H9 (cell line): ENCODE results near the gene ASTN1. TPM values are rescaled to one million over a fixed set of nuclear protein-coding genes. Genes with fewer than 3 reads are reported as not detected.

Experiments used
- DNase-seq: peaks from one replicate; pipeline ENCODE4 v3.0.0-alpha.2; 2017
- H2AFZ ChIP-seq: one replicate; pipeline ENCODE4 v1.6.1; 2013; ENCODE audit warnings: mild to moderate bottlenecking, low read length, control low read depth, moderate library complexity
- H2AK5ac ChIP-seq: 2 replicates; pipeline ENCODE4 v1.6.1; 2013; ENCODE audit warnings: low read length, control low read depth, mixed read lengths; ENCODE audit not compliant: insufficient read length
- H2BK120ac ChIP-seq: one replicate; pipeline ENCODE4 v1.6.1; 2013; ENCODE audit warnings: low read depth, mild to moderate bottlenecking, low read length, control low read depth, inconsistent platforms; ENCODE audit not compliant: poor library complexity, severe bottlenecking
- H2BK12ac ChIP-seq: 2 replicates; pipeline ENCODE4 v1.6.1; 2013; ENCODE audit warnings: low read length, control low read depth, mixed read lengths, low read depth; ENCODE audit not compliant: insufficient read length
- H2BK15ac ChIP-seq: 2 replicates; pipeline ENCODE4 v1.6.1; 2013; ENCODE audit warnings: low read depth, low read length, control low read depth
- H2BK20ac ChIP-seq: one replicate; pipeline ENCODE4 v1.6.1; 2013; ENCODE audit warnings: low read depth, mild to moderate bottlenecking, low read length, control low read depth, inconsistent platforms; ENCODE audit not compliant: poor library complexity, severe bottlenecking
- H2BK5ac ChIP-seq: 2 replicates; pipeline ENCODE4 v1.6.1; 2013; ENCODE audit warnings: low read length, control low read depth, mixed read lengths; ENCODE audit not compliant: insufficient read length
- H3K14ac ChIP-seq: 2 replicates; pipeline ENCODE4 v1.6.1; 2013; ENCODE audit warnings: low read length, control low read depth; ENCODE audit not compliant: insufficient read depth
- H3K18ac ChIP-seq: 2 replicates; pipeline ENCODE4 v1.6.1; 2013; ENCODE audit warnings: low read depth, mild to moderate bottlenecking, mixed read lengths, low read length, control low read depth; ENCODE audit not compliant: insufficient read length
- H3K23ac ChIP-seq: 2 replicates; pipeline ENCODE4 v1.6.1; 2013; ENCODE audit warnings: low read length, control low read depth, mixed read lengths, low read depth; ENCODE audit not compliant: insufficient read length
- H3K23me2 ChIP-seq: 2 replicates; pipeline ENCODE4 v1.6.1; 2013; ENCODE audit warnings: low read depth, mild to moderate bottlenecking, mixed read lengths, low read length, control low read depth; ENCODE audit not compliant: insufficient read length, poor library complexity, severe bottlenecking
- H3K27ac ChIP-seq: 2 replicates; pipeline ENCODE4 v1.5.1; 2013; ENCODE audit warnings: low read length, control low read depth, mixed read lengths, low read depth; ENCODE audit not compliant: insufficient read length
- H3K27me3 ChIP-seq: 2 replicates; pipeline ENCODE4 v1.6.1; 2013; ENCODE audit warnings: low read length, control low read depth, inconsistent platforms; ENCODE audit not compliant: insufficient read depth
- H3K4ac ChIP-seq: 2 replicates; pipeline ENCODE4 v1.6.1; 2013; ENCODE audit warnings: low read depth, mild to moderate bottlenecking, control low read depth, inconsistent platforms, low read length, moderate library complexity
- H3K4me1 ChIP-seq: 2 replicates; pipeline ENCODE4 v1.6.1; 2013; ENCODE audit warnings: low read length, control low read depth, inconsistent platforms; ENCODE audit not compliant: insufficient read depth
- H3K4me2 ChIP-seq: 2 replicates; pipeline ENCODE4 v1.6.1; 2013; ENCODE audit warnings: low read length, control low read depth, mixed read lengths; ENCODE audit not compliant: insufficient read length, insufficient read depth
- H3K56ac ChIP-seq: 2 replicates; pipeline ENCODE4 v1.6.1; 2013; ENCODE audit warnings: low read depth, mild to moderate bottlenecking, mixed read lengths, low read length, control low read depth; ENCODE audit not compliant: insufficient read length
- H3K79me1 ChIP-seq: 2 replicates; pipeline ENCODE4 v1.6.1; 2013; ENCODE audit warnings: low read depth, mild to moderate bottlenecking, moderate library complexity, low read length, control low read depth, inconsistent platforms; ENCODE audit not compliant: insufficient read depth, poor library complexity, severe bottlenecking
- H3K79me2 ChIP-seq: 2 replicates; pipeline ENCODE4 v1.6.1; 2013; ENCODE audit warnings: low read length, control low read depth, inconsistent platforms; ENCODE audit not compliant: insufficient read depth
- H3K9ac ChIP-seq: 2 replicates; pipeline ENCODE4 v1.6.1; 2013; ENCODE audit warnings: low read length, control low read depth, mixed read lengths; ENCODE audit not compliant: insufficient read length; ENCODE audit errors: extremely low read depth
- H3K9me3 ChIP-seq: one replicate; pipeline ENCODE4 v1.6.1; 2013; ENCODE audit warnings: low read depth, low read length, inconsistent platforms; ENCODE audit not compliant: control insufficient read depth
- H3T11ph ChIP-seq: one replicate; pipeline ENCODE4 v1.6.1; 2013; ENCODE audit warnings: mild to moderate bottlenecking, low read length, control low read depth, inconsistent platforms
- H4K20me1 ChIP-seq: one replicate; pipeline ENCODE4 v1.6.1; 2013; ENCODE audit not compliant: control insufficient read depth, insufficient read length, insufficient read depth
- H4K5ac ChIP-seq: 2 replicates; pipeline ENCODE4 v1.6.1; 2013; ENCODE audit warnings: low read depth, mild to moderate bottlenecking, mixed read lengths, low read length, control low read depth; ENCODE audit not compliant: insufficient read length
- H4K8ac ChIP-seq: replicated peaks from 2 replicates; pipeline ENCODE4 v1.6.1; 2013; ENCODE audit warnings: low read length, control low read depth, mixed read lengths, low read depth; ENCODE audit not compliant: insufficient read length
- H4K91ac ChIP-seq: 2 replicates; pipeline ENCODE4 v1.6.1; 2013; ENCODE audit warnings: low read depth, mild to moderate bottlenecking, moderate library complexity, mixed read lengths, low read length, control low read depth; ENCODE audit not compliant: insufficient read length
- H3K27ac Mint-ChIP-seq, 3 experiments: 2 replicates in 2 of 3; 3 replicates in 1 of 3; pipeline ENCODE4 v1.8.0; 2020 to 2021; ENCODE audit warnings: mixed read lengths in 3 of 3, mild to moderate bottlenecking in 1 of 3, moderate library complexity in 1 of 3
- H3K27me3 Mint-ChIP-seq: 2 replicates; pipeline ENCODE4 v1.8.0; 2021; ENCODE audit warnings: low read depth, mild to moderate bottlenecking, moderate library complexity, mixed read lengths
- H3K36me3 Mint-ChIP-seq, 3 experiments: 2 replicates in 2 of 3; 3 replicates in 1 of 3; pipeline ENCODE4 v1.8.0; 2020 to 2021; ENCODE audit warnings: low read depth in 3 of 3, mixed read lengths in 3 of 3; ENCODE audit not compliant: insufficient read depth in 1 of 3
- H3K4me1 Mint-ChIP-seq, 2 experiments: 2 replicates each; pipeline ENCODE4 v1.8.0; 2020; ENCODE audit warnings: mixed read lengths in 2 of 2
- H3K4me3 Mint-ChIP-seq, 2 experiments: 2 replicates in 1 of 2; 3 replicates in 1 of 2; pipeline ENCODE4 v1.8.0; 2020 to 2021; ENCODE audit warnings: mild to moderate bottlenecking in 2 of 2, mixed read lengths in 2 of 2, moderate library complexity in 1 of 2
- H3K9me3 Mint-ChIP-seq, 2 experiments: 2 replicates in 1 of 2; 3 replicates in 1 of 2; pipeline ENCODE4 v1.8.0; 2020; ENCODE audit warnings: mild to moderate bottlenecking in 2 of 2, mixed read lengths in 2 of 2, moderate library complexity in 1 of 2
- WGBS: extraction: QIAGEN DNeasy Blood & Tissue Kit; methylation state at CpG from one replicate; pipeline ENCODE4 v1.1.7; 2013; ENCODE audit warnings: missing lambda C conversion rate, low lambda C conversion rate, mixed read lengths; ENCODE audit not compliant: insufficient read length; ENCODE audit errors: extremely low coverage; 5-methylcytosine and 5-hydroxymethylcytosine counted together
- total RNA-seq: library from RNA; stranded (reverse); gene quantifications from 2 replicates; pipeline ENCODE4 v1.2.1, GENCODE V29; 2021
- TF ChIP-seq, protein P1 (sequence below): fragments of 200-600 bp; sonication (generic); conservative IDR thresholded peaks from 3 replicates; pipeline ENCODE4 v1.8.0; 2021; ENCODE audit warnings: antibody characterized with exemption, mild to moderate bottlenecking

Gene ASTN1
- total RNA-seq, 1 experiment from 2014 or later: 0.98 TPM

DNA sequence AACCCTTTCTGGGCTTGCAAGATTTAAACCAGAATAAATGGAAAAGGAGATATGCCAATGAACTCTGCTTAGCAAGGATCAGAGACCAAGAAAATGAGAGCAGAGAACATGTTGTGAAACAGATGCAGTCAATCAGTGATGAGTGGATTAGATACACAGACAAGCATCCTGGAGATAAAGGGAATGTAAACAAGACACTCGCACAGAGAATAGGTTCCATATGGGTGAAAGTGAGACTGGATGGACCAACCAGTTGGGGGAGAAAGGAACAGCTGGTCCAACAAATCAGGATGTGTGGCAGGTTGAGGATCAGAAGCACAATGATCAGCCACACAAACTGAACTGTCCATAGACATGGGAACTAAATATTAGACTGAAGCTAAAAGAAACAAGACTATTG lies 338.2 kb downstream of the ASTN1 start:
- TF ChIP-seq, protein P1, sequence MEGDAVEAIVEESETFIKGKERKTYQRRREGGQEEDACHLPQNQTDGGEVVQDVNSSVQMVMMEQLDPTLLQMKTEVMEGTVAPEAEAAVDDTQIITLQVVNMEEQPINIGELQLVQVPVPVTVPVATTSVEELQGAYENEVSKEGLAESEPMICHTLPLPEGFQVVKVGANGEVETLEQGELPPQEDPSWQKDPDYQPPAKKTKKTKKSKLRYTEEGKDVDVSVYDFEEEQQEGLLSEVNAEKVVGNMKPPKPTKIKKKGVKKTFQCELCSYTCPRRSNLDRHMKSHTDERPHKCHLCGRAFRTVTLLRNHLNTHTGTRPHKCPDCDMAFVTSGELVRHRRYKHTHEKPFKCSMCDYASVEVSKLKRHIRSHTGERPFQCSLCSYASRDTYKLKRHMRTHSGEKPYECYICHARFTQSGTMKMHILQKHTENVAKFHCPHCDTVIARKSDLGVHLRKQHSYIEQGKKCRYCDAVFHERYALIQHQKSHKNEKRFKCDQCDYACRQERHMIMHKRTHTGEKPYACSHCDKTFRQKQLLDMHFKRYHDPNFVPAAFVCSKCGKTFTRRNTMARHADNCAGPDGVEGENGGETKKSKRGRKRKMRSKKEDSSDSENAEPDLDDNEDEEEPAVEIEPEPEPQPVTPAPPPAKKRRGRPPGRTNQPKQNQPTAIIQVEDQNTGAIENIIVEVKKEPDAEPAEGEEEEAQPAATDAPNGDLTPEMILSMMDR: no peak
- Mint-ChIP-seq H3K4me3 (no peak overlapping the region), H3K9me3 (no peaks in the 10 kb centered on the region; a peak in 1 of 5 replicates), H3K27me3 (no peaks in the 10 kb centered on the region), H3K36me3 (no peaks in the 10 kb centered on the region), H3K4me1 (peaks cover 0 to 2% of the 10 kb centered on the region in 2 experiments; a peak in 1 of 4 replicates), H3K27ac (no peak overlapping the region)
- Histone ChIP-seq H2AFZ (no peak overlapping the region), H4K8ac (no peak overlapping the region), H3K18ac (no peak overlapping the region), H2BK5ac (no peak overlapping the region), H3K56ac (no peak overlapping the region), H4K91ac (no peak overlapping the region), H2AK5ac (no peak overlapping the region), H3K9me3 (no peaks in the 10 kb centered on the region), H3T11ph (no peak overlapping the region), H3K9ac (no peak overlapping the region), H2BK120ac (no peak overlapping the region), H2BK20ac (no peak overlapping the region), H3K23ac (no peak overlapping the region), H3K79me2 (no peaks in the 10 kb centered on the region), H3K14ac (no peak overlapping the region), H4K5ac (no peak overlapping the region), H2BK12ac (no peak overlapping the region), H3K79me1 (no peaks in the 10 kb centered on the region), H3K23me2 (no peaks in the 10 kb centered on the region), H2BK15ac (no peak overlapping the region), H3K4me2 (no peak overlapping the region), H3K4me1 (no peaks in the 10 kb centered on the region; the same call in 1 of the 2 replicates), H4K20me1 (no peaks in the 10 kb centered on the region), H3K4ac (no peak overlapping the region), H3K27ac (no peak overlapping the region), H3K27me3 (no peaks in the 10 kb centered on the region)
- DNase-seq: no peak
- no CpG with 5 or more reads among the region's 1 CpG for WGBS
